ENCODE measurements around the gene SERINC4. TPM values are rescaled to one million over a fixed set of nuclear protein-coding genes. Genes with fewer than 3 reads are reported as not detected.

The SERINC4 gene
- total RNA-seq, 4 donors from 2014 or later, result 0.28 to 0.49 TPM; not detected in 2

GRCh38 chr15:43792761-43793476, 7.1 kb downstream of the SERINC4 start:
- H3K9me3 ChIP-seq, result no peaks in the 10 kb centered on the region
- H3K4me3 ChIP-seq, result peak overlapping the region; percentile 85 to 98
- H3K27ac ChIP-seq, result peak overlapping the region; percentile 97
- TF ChIP-seq CTCF (IDR thresholded peaks at IDR 0.05), result peak in 1 of 4 experiments; percentile 2
- TF ChIP-seq POLR2A (IDR thresholded peaks at IDR 0.05), result no peak
- no peak for DNase-seq
- intact Hi-C loops (cut with DNase I; ENCODE audit: low total_unique reads), result no loop called here
- H3K36me3 ChIP-seq, result no peaks in the 10 kb centered on the region
- peaks cover 4 to 20% of the 10 kb centered on the region in 2 donors for H3K4me1 ChIP-seq
- no peaks in the 10 kb centered on the region for H3K27me3 ChIP-seq

GRCh38 chr15:43791993-43792760, 7.8 kb downstream of the SERINC4 start, which contains the start of gene SERF2:
SERF2 (plus strand) TSS chr15:43792320; CDS start chr15:43792377, 57 bp downstream.
- Histone ChIP-seq H3K4me3 (peak within 1 kb of the TSS; percentile 85 to 98), H3K27ac (peak within 1 kb of the TSS; percentile 97), H3K36me3 (no peaks in the 10 kb centered on the region), H3K4me1 (peaks cover 4 to 20% of the 10 kb centered on the region in 2 donors), H3K9me3 (no peaks in the 10 kb centered on the region), H3K27me3 (no peaks in the 10 kb centered on the region)
- intact Hi-C loops (cut with DNase I; ENCODE audit: low total_unique reads), result no loop called here
- peak; percentile 100 for DNase-seq
- TF ChIP-seq POLR2A (IDR thresholded peaks at IDR 0.05) (peak; percentile 98 to 99), CTCF (IDR thresholded peaks at IDR 0.05) (no peak)

GRCh38 chr15:43789409-43789808, 10.6 kb downstream of the SERINC4 start:
- Histone ChIP-seq H3K9me3 (no peaks in the 10 kb centered on the region), H3K4me3 (no peak overlapping the region), H3K27ac (no peak overlapping the region), H3K4me1 (peaks cover 4 to 14% of the 10 kb centered on the region in 2 donors), H3K27me3 (no peaks in the 10 kb centered on the region), H3K36me3 (no peaks in the 10 kb centered on the region)
- no peak for TF ChIP-seq CTCF (IDR thresholded peaks at IDR 0.05)
- TF ChIP-seq POLR2A (IDR thresholded peaks at IDR 0.05), result no peak
- no peak for DNase-seq
- intact Hi-C loops (cut with DNase I; ENCODE audit: low total_unique reads), result no loop called here

GRCh38 chr15:43779016-43779415, 21.0 kb downstream of the SERINC4 start:
- no peak overlapping the region for H3K27ac ChIP-seq
- no peaks in the 10 kb centered on the region for H3K9me3 ChIP-seq
- no peaks in the 10 kb centered on the region for H3K27me3 ChIP-seq
- H3K4me3 ChIP-seq, result no peak overlapping the region
- intact Hi-C loops (cut with DNase I; ENCODE audit: low total_unique reads), result no loop called here
- TF ChIP-seq POLR2A (IDR thresholded peaks at IDR 0.05) (no peak), CTCF (IDR thresholded peaks at IDR 0.05) (no peak)
- H3K36me3 ChIP-seq, result no peaks in the 10 kb centered on the region
- H3K4me1 ChIP-seq, result no peaks in the 10 kb centered on the region
- DNase-seq, result no peak
